ENCODE results near the gene RABGAP1. TPM values are rescaled to one million over a fixed set of nuclear protein-coding genes. Genes with fewer than 3 reads are reported as not detected.

Gene RABGAP1
- total RNA-seq, 2 donors from 2014 or later: 35.5 to 42.4 TPM

- no peak for ATAC-seq (replicated peaks)
- Mint-ChIP-seq H3K4me3 (no peak overlapping the region), H3K36me3 (ENCODE audit: low read depth) (peaks cover 81% of the 10 kb centered on the region), H3K9me3 (no peaks in the 10 kb centered on the region), H3K4me1 (peaks cover 4% of the 10 kb centered on the region), H3K27ac (no peak overlapping the region), H3K27me3 (no peaks in the 10 kb centered on the region)
These were observed 164.0 kb downstream of the RABGAP1 start for GRCh38 chr9:123104807-123105206.

- ATAC-seq (replicated peaks): no peak
These were observed 164.7 kb downstream of the RABGAP1 start for GRCh38 chr9:123105490-123105889.

GRCh38 chr9:123107639-123108285, 166.9 kb downstream of the RABGAP1 start:
- ATAC-seq (replicated peaks): no peak
- Mint-ChIP-seq H3K36me3 (ENCODE audit: low read depth) (peaks cover 55% of the 10 kb centered on the region), H3K9me3 (no peaks in the 10 kb centered on the region), H3K4me1 (peaks cover 10% of the 10 kb centered on the region), H3K27me3 (no peaks in the 10 kb centered on the region), H3K4me3 (no peak overlapping the region), H3K27ac (no peak overlapping the region)

More at GRCh38 chr9:123105490-123105889, 164.7 kb downstream of the RABGAP1 start:
- peaks cover 4% of the 10 kb centered on the region for H3K4me1 Mint-ChIP-seq
- peaks cover 78% of the 10 kb centered on the region for H3K36me3 Mint-ChIP-seq (ENCODE audit: low read depth)
- no peaks in the 10 kb centered on the region for H3K27me3 Mint-ChIP-seq
- no peaks in the 10 kb centered on the region for H3K9me3 Mint-ChIP-seq
- H3K4me3 Mint-ChIP-seq: no peak overlapping the region
- H3K27ac Mint-ChIP-seq: no peak overlapping the region

- Mint-ChIP-seq H3K4me3 (no peak overlapping the region), H3K27me3 (no peaks in the 10 kb centered on the region)
These were observed 168.2 kb downstream of the RABGAP1 start for GRCh38 chr9:123108976-123109375.

GRCh38 chr9:123109540-123110279, 168.9 kb downstream of the RABGAP1 start:
- no peak for ATAC-seq (replicated peaks)
- Mint-ChIP-seq H3K4me1 (peaks cover 10% of the 10 kb centered on the region), H3K27ac (peak overlapping the region; percentile 32), H3K4me3 (no peak overlapping the region), H3K9me3 (no peaks in the 10 kb centered on the region), H3K27me3 (no peaks in the 10 kb centered on the region), H3K36me3 (ENCODE audit: low read depth) (peaks cover 35% of the 10 kb centered on the region)

More at GRCh38 chr9:123108976-123109375, 168.2 kb downstream of the RABGAP1 start:
- no peaks in the 10 kb centered on the region for H3K9me3 Mint-ChIP-seq
- ATAC-seq (replicated peaks): no peak
- H3K4me1 Mint-ChIP-seq: peaks cover 10% of the 10 kb centered on the region
- peaks cover 43% of the 10 kb centered on the region for H3K36me3 Mint-ChIP-seq (ENCODE audit: low read depth)
- peak overlapping the region; percentile 32 for H3K27ac Mint-ChIP-seq

GRCh38 chr9:123111427-123112014, 170.7 kb downstream of the RABGAP1 start:
- no peaks in the 10 kb centered on the region for H3K9me3 Mint-ChIP-seq
- peak; percentile 17 for ATAC-seq (replicated peaks)
- no peak overlapping the region for H3K4me3 Mint-ChIP-seq
- peaks cover 6% of the 10 kb centered on the region for H3K4me1 Mint-ChIP-seq
- no peaks in the 10 kb centered on the region for H3K27me3 Mint-ChIP-seq
- H3K27ac Mint-ChIP-seq: peak overlapping the region; percentile 81
- peaks cover 34% of the 10 kb centered on the region for H3K36me3 Mint-ChIP-seq (ENCODE audit: low read depth)

GRCh38 chr9:123112015-123112975, 171.5 kb downstream of the RABGAP1 start:
- Mint-ChIP-seq H3K4me3 (no peak overlapping the region), H3K9me3 (no peaks in the 10 kb centered on the region), H3K4me1 (peaks cover 6% of the 10 kb centered on the region), H3K27me3 (no peaks in the 10 kb centered on the region), H3K27ac (peak overlapping the region; percentile 81), H3K36me3 (ENCODE audit: low read depth) (peaks cover 26% of the 10 kb centered on the region)
- ATAC-seq (replicated peaks): peak; percentile 77

- Mint-ChIP-seq H3K27ac (peak overlapping the region; percentile 81), H3K27me3 (no peaks in the 10 kb centered on the region), H3K4me1 (peaks cover 6% of the 10 kb centered on the region), H3K36me3 (ENCODE audit: low read depth) (peaks cover 17% of the 10 kb centered on the region), H3K9me3 (no peaks in the 10 kb centered on the region), H3K4me3 (no peak overlapping the region)
- no peak for ATAC-seq (replicated peaks)
These were observed 172.4 kb downstream of the RABGAP1 start for GRCh38 chr9:123113185-123113584.

- Mint-ChIP-seq H3K9me3 (no peaks in the 10 kb centered on the region), H3K27ac (peak overlapping the region; percentile 14), H3K36me3 (ENCODE audit: low read depth) (peaks cover 6% of the 10 kb centered on the region), H3K4me1 (peaks cover 6% of the 10 kb centered on the region), H3K4me3 (no peak overlapping the region), H3K27me3 (no peaks in the 10 kb centered on the region)
- ATAC-seq (replicated peaks): no peak
These were observed 174.5 kb downstream of the RABGAP1 start for GRCh38 chr9:123115146-123115913.

- Mint-ChIP-seq H3K36me3 (ENCODE audit: low read depth) (peaks cover 6% of the 10 kb centered on the region), H3K4me3 (no peak overlapping the region)
- no peak for ATAC-seq (replicated peaks)
These were observed 175.2 kb downstream of the RABGAP1 start for GRCh38 chr9:123116036-123116435.

GRCh38 chr9:123119566-123119965, 178.7 kb downstream of the RABGAP1 start:
- no peak for ATAC-seq (replicated peaks)
- peaks cover 22% of the 10 kb centered on the region for H3K36me3 Mint-ChIP-seq (ENCODE audit: low read depth)
- H3K4me3 Mint-ChIP-seq: no peak overlapping the region
- no peaks in the 10 kb centered on the region for H3K27me3 Mint-ChIP-seq
- H3K9me3 Mint-ChIP-seq: no peaks in the 10 kb centered on the region
- no peak overlapping the region for H3K27ac Mint-ChIP-seq
- H3K4me1 Mint-ChIP-seq: no peaks in the 10 kb centered on the region

More at GRCh38 chr9:123116036-123116435, 175.2 kb downstream of the RABGAP1 start:
- H3K4me1 Mint-ChIP-seq: peaks cover 6% of the 10 kb centered on the region
- no peaks in the 10 kb centered on the region for H3K9me3 Mint-ChIP-seq
- H3K27ac Mint-ChIP-seq: peak overlapping the region; percentile 14
- no peaks in the 10 kb centered on the region for H3K27me3 Mint-ChIP-seq

- Mint-ChIP-seq H3K4me3 (no peak overlapping the region), H3K27me3 (no peaks in the 10 kb centered on the region), H3K4me1 (no peaks in the 10 kb centered on the region), H3K36me3 (ENCODE audit: low read depth) (peaks cover 22% of the 10 kb centered on the region), H3K27ac (no peak overlapping the region), H3K9me3 (no peaks in the 10 kb centered on the region)
- ATAC-seq (replicated peaks): peak; percentile 44
These were observed 179.3 kb downstream of the RABGAP1 start for GRCh38 chr9:123120131-123120530.

- peak; percentile 65 for ATAC-seq (replicated peaks)
- Mint-ChIP-seq H3K27me3 (no peaks in the 10 kb centered on the region), H3K4me1 (no peaks in the 10 kb centered on the region)
These were observed 180.1 kb downstream of the RABGAP1 start for GRCh38 chr9:123120953-123121352.

More at GRCh38 chr9:123120953-123121352, 180.1 kb downstream of the RABGAP1 start:
- Mint-ChIP-seq H3K9me3 (no peaks in the 10 kb centered on the region), H3K27ac (no peak overlapping the region), H3K36me3 (ENCODE audit: low read depth) (peaks cover 26% of the 10 kb centered on the region), H3K4me3 (no peak overlapping the region)
